Hepatocyte (in vitro differentiated cells): ENCODE measurements around the gene ABI3BP.

Source experiments
- CTCF ChIP-seq: fragments of 200-600 bp; sonication (generic); IDR thresholded peaks from 2 replicates; pipeline ENCODE4 v1.5.1; 2016; ENCODE audit warnings: antibody characterized with exemption, mild to moderate bottlenecking; ENCODE audit not compliant: poor library complexity
- EZH2phosphoT487 ChIP-seq: fragments of 200-600 bp; sonication (generic); IDR thresholded peaks from one replicate; pipeline ENCODE4 v1.6.1; 2018; ENCODE audit warnings: antibody characterized with exemption, mild to moderate bottlenecking, low read depth, moderate library complexity; ENCODE audit not compliant: unreplicated experiment, severe bottlenecking

- no peak for TF ChIP-seq CTCF
- TF ChIP-seq EZH2phosphoT487, result no peak
Observed at GRCh38 chr3:100936931-100937330, 56.3 kb downstream of the ABI3BP start.
